NCI-H146 treated with DMSO at 0.1 percent for 48 hours (cell line): Measurements from ENCODE around the gene MT1B.
"Not testable (repeated sequence)": the region's sequence is repeated elsewhere in the genome, so short reads cannot be mapped to it uniquely, and the experiment has no call there.

Source experiments
- DNase-seq: peaks from one replicate; lab custom pipeline; 2025; ENCODE audit not compliant: unreplicated experiment; lab: John Stamatoyannopoulos, UW

The MT1B gene

DNA sequence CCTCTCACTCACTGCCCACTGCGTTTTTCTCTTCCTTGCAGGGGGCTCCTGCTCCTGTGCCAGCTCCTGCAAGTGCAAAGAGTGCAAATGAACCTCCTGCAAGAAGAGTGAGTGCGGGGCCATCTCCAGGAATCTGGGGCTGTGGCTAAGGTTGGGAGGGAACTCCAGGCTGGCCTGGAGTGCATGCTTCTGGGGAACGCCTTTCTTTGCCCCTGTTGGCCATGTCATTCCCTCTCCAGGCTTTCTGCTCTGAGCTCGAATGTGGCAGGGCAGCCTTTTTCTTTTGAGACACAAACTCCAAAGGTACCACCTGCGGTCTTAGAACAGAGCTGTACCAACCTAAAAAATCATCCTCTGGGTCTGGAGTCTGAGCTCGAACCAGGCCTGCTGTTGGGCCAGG lies 33.5 kb upstream of the MT1B start:
- DNase-seq: no peak

DNA sequence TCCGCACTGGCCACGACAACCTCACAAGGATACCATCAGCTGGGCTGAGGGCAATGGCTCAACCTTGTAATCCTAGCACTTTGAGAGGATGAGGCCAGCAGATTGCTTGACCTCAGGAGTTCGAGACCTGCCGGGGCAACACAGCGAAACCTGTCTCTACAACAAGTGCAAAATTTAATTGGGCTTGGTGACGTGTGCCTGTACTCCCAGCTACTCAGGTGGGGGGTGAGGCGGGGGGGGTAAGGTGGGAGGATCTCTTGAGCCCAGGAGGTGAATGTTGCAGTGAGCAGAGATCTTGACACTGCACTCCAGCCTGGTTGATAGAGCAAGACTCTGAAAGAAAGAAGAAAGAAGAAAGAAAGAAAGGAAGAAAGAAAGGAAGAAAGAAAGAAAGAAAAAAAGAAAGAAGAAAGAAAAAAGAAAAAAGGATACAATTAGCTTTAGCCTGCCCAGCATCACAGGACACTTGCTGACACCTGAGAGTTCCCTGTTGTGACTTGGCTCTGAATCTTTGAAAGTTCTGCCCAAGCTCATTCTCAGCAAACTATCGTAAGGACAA lies 31.3 kb upstream of the MT1B start:
- no peak for DNase-seq

DNA sequence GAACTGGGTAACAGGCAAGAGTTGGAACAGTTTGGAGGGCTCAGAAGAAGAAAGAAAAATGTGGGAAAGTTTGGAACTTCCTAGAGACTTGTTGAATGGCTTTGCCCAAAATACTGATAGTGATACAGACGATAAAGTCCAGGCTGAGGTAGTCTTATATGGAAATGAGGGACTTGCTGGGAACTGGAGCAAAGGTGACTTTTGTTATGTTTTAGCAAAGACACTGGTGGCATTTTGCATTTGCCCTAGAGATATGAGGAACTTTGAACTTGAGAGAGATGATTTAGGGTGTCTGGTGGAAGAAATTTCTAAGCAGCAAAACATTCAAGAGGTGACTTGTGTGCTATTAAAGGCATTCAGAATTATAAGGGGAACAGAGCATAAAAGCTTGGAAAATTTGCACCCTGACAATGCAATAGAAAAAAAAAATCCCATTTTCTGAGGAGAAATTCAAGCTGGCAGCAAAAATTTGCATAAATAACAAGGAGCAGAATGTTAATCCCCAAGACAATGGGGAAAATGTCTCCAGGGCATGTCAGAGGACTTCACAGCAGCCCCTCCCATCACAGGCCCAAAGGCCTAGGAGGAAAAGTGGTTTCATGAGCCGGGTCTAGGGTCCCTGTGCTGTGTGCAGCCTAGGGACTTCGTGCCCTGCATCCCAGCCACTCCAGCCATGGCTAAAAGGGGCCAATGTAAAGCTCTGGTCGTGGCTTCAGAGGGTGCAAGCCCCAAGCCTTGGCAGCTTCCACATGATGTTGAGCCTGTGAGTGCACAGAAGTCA lies 29.8 kb upstream of the MT1B start:
- not testable (repeated sequence) for DNase-seq

DNA sequence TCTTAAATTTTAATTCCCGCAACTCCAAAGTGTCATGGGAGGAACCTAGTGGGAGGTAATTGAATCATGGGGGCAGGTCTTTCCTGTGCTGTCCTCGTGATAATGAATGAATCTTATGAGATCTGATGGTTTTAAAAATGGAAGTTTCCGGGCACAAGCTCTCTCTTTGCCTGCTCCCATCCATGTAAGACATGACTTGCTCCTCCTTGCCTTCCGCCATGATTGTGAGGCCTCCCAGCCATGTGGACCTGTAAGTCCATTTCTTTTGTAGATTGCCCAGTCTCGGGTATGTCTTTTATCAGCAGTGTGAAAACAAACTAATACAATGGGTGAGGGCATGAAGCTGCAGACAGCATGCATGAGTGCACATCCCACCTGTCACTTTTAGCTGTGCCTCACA lies 28.5 kb upstream of the MT1B start:
- DNase-seq: not testable (repeated sequence)

DNA sequence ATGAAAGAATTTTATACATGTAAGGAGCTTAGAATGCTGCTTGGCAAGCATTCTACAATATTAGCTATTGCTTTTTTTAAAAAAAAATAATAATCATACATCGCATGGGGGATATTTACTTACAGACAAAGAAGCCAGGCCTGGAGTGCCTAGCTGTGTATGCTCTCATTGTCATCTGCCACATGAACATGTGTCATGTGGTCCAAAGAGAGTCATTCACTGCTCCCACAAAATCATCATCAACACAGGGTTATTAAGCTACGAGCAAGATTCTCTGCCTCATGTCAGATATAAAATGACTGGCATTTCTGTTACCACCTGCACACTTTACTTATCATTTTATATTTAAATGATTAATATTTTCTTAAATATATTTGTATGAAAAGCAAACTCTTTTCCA lies 28.0 kb upstream of the MT1B start:
- no peak for DNase-seq

DNA sequence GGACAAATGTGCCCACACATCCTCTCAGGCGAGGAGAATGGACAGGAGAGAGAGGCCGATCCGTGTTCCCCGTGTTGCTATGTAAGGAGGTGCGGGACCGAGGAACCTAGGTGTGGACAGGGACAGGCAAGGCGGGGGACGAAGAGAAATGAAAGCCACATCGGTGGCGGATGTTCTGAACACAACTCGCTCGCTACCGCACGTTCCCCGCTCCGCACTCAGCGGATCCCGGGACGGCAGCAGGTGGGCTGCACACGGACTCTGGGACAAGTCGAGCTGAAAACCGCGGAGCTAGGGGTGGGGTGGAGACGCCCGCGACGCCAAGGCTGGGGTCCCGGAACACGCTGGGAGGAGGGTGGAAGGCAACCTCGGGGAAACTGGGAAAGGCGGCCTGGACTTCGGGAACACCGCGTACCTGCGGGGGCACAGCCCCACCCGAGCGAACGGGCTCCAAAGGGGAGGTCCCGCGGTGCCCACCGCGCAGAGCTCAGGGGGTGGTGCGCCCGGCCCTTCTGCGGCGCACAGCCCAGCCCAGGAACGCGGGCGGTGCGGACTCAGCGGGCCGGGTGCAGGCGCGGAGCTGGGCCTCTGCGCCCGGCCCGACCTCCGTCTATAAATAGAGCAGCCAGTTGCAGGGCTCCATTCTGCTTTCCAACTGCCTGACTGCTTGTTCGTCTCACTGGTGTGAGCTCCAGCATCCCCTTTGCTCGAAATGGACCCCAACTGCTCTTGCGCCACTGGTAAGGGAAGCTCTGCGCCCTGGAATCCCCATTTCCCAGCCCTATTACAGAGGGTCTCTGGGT lies 26.3 kb upstream of the MT1B start, which contains the start of gene MT1E:
Gene MT1E, plus strand, starts transcription at position 642 of the 803 bp plus-strand sequence. Its CDS starts 71 bp downstream, at position 713.
- peak; percentile 6 for DNase-seq

DNA sequence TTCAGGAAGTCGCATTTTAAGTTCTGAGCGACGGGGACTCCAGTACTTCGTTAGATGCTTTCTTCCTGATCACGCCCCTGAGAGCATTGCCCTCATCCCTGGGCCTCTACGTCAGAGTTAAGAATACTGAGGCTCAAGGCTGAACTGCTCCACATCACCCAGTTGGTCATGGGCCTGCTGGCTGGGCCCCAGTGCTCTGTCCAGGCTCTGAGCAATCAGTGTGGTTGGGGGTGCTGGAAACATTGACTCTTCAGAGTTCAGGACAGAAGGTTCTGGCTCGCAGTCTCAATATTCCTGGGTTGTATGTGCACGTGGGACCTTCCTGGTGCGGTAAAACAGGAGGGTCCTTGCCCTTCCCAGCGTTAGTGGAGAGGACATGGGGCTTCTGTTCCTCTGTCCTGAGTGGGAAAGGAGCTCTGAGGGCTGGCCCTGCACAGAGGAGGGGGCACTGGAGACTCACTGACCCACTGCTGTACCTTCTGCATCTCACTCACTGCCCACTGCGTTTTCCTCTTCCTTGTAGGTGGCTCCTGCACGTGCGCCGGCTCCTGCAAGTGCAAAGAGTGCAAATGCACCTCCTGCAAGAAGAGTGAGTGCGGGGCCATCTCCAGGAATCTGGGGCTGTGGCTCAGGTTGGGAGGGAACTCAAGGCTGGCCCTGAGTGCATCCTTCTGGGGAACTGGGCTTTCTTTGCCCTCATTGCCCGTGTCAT lies 25.6 kb upstream of the MT1B start:
- no peak for DNase-seq

DNA sequence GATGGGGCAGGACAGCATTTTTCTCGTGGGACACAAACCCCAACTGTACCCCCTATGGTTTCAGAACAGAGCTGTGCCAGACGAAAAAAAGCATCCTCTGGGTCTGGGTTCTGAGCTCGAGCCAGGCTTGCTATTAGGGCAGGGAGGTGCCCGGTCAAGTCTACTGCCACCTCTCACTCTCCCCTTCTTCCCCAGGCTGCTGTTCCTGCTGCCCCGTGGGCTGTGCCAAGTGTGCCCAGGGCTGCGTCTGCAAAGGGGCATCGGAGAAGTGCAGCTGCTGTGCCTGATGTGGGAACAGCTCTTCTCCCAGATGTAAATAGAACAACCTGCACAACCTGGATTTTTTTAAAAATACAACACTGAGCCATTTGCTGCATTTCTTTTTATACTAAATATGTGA lies 25.0 kb upstream of the MT1B start:
- DNase-seq: no peak

DNA sequence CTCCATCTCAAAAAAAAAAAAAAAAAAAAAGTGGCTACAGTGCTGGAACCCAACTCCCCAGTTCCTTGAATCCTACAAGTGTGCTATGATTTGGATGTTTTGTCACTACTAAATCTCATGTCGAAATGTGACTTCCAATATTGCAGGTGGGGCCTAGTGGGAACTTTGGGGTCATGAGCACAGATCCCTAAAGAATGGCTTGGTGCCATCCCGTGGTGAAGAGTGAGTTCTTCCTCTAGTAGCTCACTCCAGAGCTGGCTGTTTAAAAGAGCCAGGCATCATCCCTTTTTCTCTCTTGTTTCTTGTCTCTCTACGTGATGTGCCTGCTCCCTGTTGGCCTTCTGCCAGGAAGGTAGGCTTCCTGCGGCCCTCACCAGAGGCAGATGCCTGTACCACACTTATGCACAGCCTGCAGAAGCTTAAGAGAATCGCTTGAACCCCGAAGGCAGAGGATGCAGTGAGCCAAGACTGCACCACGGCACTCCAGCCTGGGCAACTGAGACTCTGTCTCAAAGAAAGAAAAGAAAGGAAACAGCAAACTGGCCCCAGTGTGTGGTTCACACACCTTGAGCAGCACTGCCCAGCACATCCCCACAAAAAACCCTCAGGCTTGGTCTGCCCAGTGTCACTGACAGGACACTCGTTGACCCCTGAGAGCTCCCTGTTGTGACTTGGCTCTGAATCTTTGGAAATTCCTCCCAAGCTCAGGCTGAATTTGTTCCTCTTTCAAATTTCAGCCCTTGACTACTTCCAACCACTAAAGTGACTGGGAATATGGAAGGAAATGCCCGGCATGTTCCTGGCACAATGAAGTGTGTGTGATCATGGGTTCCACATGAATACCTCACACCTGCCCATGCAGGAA lies 23.0 kb upstream of the MT1B start:
- DNase-seq: no peak

DNA sequence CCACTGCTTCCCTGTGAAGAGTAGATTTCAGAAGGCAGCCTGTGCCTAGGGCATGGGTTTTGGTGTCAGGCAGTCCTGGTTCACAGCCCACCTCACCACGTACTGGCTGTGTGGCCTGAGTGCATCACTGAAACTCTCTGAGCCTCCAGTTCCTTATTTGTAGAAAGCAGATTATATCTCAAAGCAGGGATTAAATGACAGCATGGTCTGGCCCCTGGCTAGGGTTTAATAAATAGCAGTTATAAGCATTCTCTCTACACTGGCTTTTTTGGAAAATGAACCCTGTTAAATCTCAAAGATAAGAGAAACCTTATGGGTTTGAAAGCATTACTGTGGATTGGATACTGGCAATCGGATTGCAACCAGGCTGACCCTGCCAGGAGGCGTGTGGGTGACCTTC lies 22.2 kb upstream of the MT1B start:
- no peak for DNase-seq

DNA sequence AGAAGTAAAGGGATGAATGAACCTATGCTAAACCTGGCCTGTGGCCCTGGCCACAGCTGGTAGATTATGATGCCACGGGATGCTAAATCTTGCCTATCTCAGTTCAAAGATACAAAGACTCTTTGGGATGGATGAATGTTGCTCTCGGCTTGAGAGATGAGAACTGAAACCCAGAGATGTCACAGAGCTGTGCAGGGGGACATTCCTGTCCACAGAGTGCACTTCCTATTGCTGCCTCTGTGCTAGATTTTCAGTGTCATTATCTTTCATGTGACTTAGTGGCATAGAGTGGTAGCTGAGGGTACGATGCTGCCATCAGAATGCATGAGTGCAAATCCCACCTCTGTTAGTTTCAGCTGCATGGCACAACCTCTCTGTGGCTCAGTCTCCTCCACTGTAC lies 21.6 kb upstream of the MT1B start:
- no peak for DNase-seq

DNA sequence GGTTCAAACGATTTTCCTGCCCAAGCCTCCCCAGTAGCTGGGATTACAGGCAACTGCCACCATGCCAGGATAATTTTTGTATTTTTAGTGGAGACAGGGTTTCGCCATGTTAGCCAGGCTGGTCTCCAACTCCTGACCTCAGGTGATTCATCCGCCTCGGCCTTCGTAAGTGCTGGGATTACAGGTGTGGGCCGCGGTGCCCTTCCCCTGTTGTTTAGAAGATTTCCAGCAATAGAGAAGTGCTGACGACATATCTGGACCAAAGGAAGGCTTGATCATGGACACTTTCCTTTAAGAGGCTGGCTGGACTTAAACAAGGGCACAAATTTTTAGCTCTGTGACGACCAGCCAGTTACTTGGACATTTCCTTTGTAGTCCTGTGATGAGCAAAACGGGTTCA lies 20.5 kb upstream of the MT1B start:
- DNase-seq: no peak

DNA sequence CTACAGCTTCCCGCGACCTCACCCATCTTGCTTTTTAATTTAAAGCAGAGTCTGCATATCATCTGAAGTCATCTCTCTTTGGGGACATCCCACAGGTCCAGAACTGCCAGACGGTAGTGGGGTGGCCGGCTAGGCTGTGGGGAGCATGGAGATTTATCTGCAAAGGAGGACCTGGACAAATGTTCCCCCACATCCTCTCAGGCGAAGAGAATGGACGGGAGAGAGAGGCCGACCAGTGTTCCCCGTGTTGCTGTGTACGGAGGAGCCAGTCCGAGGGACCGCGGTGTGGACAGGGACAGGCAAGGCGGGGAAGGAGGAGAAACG lies 19.9 kb upstream of the MT1B start:
- no peak for DNase-seq

DNA sequence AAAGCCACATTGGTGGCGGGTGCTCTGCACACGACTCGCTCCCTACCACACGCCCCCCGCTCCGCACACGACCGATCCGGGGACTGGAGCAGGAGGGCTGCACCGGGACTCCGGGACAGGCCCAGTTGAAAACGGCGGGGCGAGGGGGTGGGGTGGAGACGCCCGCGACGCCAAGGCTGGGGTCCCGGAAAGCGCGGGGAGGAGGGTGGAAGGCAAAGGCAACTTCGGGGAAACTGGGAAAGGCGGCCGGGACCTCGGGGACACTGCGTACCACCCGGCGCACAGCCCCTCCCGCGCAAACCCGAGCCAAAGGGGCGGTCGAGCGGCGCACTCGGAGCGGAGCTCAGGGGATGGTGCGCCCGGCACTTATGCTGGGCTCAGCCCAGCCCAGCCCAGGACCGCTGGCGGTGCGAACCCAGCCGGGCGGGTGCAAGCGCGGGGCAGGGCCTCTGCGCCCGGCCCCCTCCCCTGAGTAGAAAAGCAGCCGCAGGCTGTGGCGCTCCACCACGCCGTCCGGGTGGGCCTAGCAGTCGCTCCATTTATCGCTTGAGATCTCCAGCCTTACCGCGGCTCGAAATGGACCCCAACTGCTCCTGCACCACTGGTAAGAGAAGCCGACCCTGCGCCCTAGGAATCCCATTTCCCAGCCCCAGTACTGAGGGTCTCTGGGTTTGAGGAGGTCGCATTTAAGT lies 19.4 kb upstream of the MT1B start, which contains the start of gene MT1M:
Gene MT1M, plus strand, starts transcription at position 504 of the 692 bp plus-strand sequence. Its CDS starts 73 bp downstream, at position 577.
- DNase-seq: no peak

DNA sequence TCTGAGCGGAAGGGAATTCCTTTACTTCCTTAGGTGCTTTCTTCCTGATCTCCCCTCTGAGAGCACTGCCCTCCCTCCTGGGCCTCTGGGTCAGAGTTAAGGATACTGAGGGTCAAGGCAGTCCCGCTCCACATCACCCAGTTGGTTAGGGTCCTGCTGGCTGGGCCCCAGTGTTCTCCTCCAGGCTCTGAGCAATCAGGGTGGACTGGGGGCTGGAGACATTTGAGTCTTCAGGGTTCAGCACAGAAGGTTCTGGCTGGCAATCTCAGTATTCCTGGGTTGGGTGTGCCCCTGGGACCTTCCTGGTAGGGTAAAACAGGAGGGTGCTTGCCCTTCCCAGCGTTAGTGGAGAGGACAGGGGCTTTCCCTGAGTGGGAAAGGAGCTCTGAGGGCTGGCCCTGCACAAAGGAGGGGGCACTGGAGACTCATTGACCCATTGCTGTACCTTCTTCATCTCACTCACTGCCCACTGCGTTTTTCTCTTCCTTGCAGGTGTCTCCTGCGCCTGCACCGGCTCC lies 18.8 kb upstream of the MT1B start:
- no peak for DNase-seq

DNA sequence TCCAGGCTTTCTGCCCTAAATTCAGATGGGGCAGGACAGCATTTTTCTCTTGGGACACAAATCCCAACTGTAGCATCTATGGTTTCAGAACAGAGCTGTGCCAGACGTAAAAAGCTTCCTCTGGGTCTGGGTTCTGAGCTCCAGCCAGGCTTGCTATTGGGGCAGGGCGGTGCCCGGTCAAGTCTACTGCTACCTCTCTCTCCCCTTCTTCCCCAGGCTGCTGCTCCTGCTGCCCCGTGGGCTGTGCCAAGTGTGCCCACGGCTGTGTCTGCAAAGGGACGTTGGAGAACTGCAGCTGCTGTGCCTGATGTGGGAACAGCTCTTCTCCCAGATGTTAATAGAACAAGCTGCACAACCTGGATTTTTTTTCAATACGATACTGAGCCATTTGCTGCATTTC lies 18.2 kb upstream of the MT1B start:
- DNase-seq: no peak

DNA sequence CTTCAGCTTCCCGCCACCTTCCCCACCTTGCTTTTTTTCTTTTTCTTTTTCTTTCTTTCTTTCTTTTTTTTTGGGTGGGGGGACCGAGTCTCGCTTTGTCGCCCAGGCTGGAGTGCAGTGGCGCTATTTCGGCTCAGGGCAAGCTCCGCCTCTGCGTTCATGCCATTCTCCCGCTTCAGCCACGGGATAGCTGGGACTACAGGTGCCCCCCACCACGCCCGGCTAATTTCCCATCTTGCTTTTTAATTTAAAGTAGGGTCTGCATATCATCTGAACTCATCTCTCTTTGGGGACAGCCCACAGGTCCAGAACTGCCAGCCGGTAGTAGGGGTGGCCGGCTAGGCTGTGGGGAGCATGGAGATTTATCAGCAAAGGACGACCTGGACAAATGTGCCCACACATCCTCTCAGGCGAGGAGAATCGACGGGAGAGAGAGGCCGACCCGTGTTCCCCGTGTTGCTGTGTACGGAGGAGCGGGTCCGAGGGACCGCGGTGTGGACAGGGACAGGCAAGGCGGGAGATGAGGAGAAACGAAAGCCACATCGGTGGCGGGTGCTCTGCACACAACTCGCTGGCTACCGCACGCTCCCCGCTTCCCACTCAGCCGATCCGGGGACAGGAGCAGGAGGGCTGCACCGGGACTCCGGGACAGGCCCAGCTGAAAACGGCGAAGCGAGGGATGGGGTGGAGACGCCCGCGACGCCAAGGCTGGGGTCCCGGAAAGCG lies 16.8 kb upstream of the MT1B start:
- DNase-seq: no peak

DNA sequence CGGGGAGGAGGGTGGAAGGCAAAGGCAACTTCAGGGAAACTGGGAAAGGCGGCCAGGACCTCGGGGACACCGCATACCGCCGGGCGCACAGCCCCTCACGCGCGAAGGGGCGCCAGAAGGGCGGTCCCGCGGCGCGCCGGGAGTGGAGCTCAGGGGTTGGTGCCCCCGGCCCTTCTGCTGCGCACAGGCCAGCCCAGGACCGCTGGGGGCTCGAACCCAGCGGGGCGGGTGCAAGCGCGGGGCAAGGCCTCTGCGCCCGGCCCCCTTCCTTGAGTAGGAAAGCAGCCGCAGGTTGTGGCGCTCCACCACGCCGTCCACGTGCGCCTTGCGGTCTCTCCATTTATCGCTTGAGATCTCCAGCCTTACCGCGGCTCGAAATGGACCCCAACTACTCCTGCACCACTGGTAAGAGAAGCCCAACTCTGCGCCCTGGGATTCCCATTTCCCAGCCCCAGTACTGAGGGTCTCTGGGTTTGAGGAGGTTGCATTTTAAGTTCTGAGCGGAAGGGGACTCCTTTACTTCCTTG lies 16.2 kb upstream of the MT1B start:
- no peak for DNase-seq
